ENCODE data around the gene KIDINS220. TPM values are rescaled to one million over a fixed set of nuclear protein-coding genes. Genes with fewer than 3 reads are reported as not detected.

KIDINS220 gene
- total RNA-seq, 1 experiment from 2014 or later, result 29.3 TPM

GRCh38 chr2:8684878-8685696 lies 152.3 kb downstream of the KIDINS220 start:
- H4K5ac ChIP-seq (ENCODE audit: insufficient read length, low read depth, low read length), result no peak overlapping the region
- no peak overlapping the region for H4K91ac ChIP-seq (ENCODE audit: insufficient read length, low read depth, low read length)
- no peak overlapping the region for H3K4ac ChIP-seq (ENCODE audit: low read depth, low read length)
- H2AK5ac ChIP-seq (ENCODE audit: insufficient read length, low read length), result no peak overlapping the region
- H3K18ac ChIP-seq (ENCODE audit: insufficient read length, low read depth, low read length), result no peak overlapping the region
- H2BK120ac ChIP-seq (ENCODE audit: low read depth, low read length, poor library complexity, severe bottlenecking), result no peak overlapping the region
- H3K27me3 Mint-ChIP-seq (ENCODE audit: low read depth), result peaks cover 13% of the 10 kb centered on the region
- H4K8ac ChIP-seq (replicated peaks; ENCODE audit: insufficient read length, low read depth, low read length), result no peak overlapping the region
- H3K9ac ChIP-seq (ENCODE audit: extremely low read depth, insufficient read length, low read length), result no peak overlapping the region
- peaks cover 2% of the 10 kb centered on the region; the same call in 1 of the 2 replicates for H3K79me2 ChIP-seq (ENCODE audit: insufficient read depth, low read length)
- H2BK20ac ChIP-seq (ENCODE audit: low read depth, low read length, poor library complexity, severe bottlenecking), result no peak overlapping the region
- H3K23ac ChIP-seq (ENCODE audit: insufficient read length, low read depth, low read length), result no peak overlapping the region
- no peaks in the 10 kb centered on the region; the same call in 1 of the 2 replicates for H3K4me1 ChIP-seq (ENCODE audit: insufficient read depth, low read length)
- peak; percentile 75 for DNase-seq
- no peak overlapping the region for H3K14ac ChIP-seq (ENCODE audit: insufficient read depth, low read length)
- H3K27me3 ChIP-seq (ENCODE audit: insufficient read depth, low read length), result peaks cover 12% of the 10 kb centered on the region; the same call in 1 of the 2 replicates
- H3K27ac ChIP-seq (ENCODE audit: insufficient read length, low read depth, low read length), result no peak overlapping the region
- no peak overlapping the region for H2BK5ac ChIP-seq (ENCODE audit: insufficient read length, low read length)
- no CpG with 5 or more reads among the region's 87 CpGs for WGBS (ENCODE audit: extremely low coverage, insufficient read length, low lambda C conversion rate)
- H3K56ac ChIP-seq (ENCODE audit: insufficient read length, low read depth, low read length), result no peak overlapping the region
- no peaks in the 10 kb centered on the region for H4K20me1 ChIP-seq (ENCODE audit: control insufficient read depth, insufficient read depth, insufficient read length)
- peak overlapping the region; percentile 66 to 83 for H3K4me3 Mint-ChIP-seq
- peaks cover 5 to 20% (median 18%) of the 10 kb centered on the region in 3 experiments for H3K36me3 Mint-ChIP-seq (ENCODE audit: insufficient read depth in 1 of 3, low read depth in 3 of 3)
- H3K9me3 Mint-ChIP-seq, result peaks cover 0 to 7% of the 10 kb centered on the region in 2 experiments; a peak in 2 of 5 replicates
- peaks cover 23 to 33% of the 10 kb centered on the region in 2 experiments for H3K4me1 Mint-ChIP-seq
- no peaks in the 10 kb centered on the region for H3K79me1 ChIP-seq (ENCODE audit: insufficient read depth, low read depth, low read length, poor library complexity, severe bottlenecking)
- H3K23me2 ChIP-seq (ENCODE audit: insufficient read length, low read depth, low read length, poor library complexity, severe bottlenecking), result peaks cover 20% of the 10 kb centered on the region
- H2BK15ac ChIP-seq (ENCODE audit: low read depth, low read length), result no peak overlapping the region
- peak overlapping the region; percentile 29 for H3K4me2 ChIP-seq (ENCODE audit: insufficient read depth, insufficient read length, low read length)
- H3T11ph ChIP-seq (ENCODE audit: low read length), result no peak overlapping the region
- no peak for TF ChIP-seq CTCF (conservative IDR thresholded peaks at IDR 0.05)
- no peak overlapping the region for H3K27ac Mint-ChIP-seq
- H2AFZ ChIP-seq (ENCODE audit: low read length), result no peak overlapping the region
- H2BK12ac ChIP-seq (ENCODE audit: insufficient read length, low read depth, low read length), result no peak overlapping the region
- no peaks in the 10 kb centered on the region for H3K9me3 ChIP-seq (ENCODE audit: control insufficient read depth, low read depth, low read length)
